Measurements from ENCODE around the gene IFITM1.

The IFITM1 gene

DNA sequence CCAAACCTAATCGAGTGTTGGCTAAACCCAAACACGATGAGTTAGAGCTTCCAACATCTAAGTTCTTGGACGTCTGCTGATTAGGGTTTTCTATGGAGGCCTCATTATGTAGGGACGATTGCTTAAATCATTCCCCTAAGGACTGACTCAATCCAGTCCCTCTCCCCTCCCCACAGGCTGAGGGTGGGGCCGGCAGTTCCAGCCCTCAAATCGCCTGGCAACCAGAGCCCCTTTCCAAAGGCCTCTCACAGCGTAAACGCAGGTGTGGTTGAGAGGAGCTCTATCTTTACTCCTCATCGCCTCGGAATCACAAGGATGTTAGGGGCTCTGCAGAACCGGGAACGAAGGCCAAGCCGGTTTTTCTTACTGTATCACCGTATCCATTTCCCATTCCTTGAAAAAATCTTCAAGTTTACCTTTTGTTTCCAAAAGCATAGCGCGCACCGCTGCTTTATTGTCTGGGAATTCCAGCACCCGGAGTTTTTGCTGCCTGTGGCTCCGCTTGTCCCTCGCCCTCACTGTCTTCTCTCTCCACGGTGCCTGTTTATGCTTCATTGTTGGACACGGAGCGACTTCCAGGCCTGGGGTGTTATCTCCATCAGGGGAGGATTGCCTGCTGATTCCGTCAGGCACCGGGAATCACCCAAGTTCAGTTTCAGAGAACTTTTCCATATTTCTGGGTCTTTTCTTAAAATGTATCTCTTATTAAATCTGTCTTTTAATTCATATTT, 20.6 kb downstream of the IFITM1 start:
- Histone ChIP-seq H3K9me3 (no peaks in the 10 kb centered on the region), H3K27ac (no peak overlapping the region), H3K27me3 (no peaks in the 10 kb centered on the region), H3K4me1 (peaks cover 0 to 8% (median 0%) of the 10 kb centered on the region in 4 donors), H3K36me3 (no peaks in the 10 kb centered on the region), H3K4me3 (no peak overlapping the region)
- intact Hi-C loops (cut with DNase I; ENCODE audit: low total_unique reads), result no loop called here
- TF ChIP-seq, protein P1, sequence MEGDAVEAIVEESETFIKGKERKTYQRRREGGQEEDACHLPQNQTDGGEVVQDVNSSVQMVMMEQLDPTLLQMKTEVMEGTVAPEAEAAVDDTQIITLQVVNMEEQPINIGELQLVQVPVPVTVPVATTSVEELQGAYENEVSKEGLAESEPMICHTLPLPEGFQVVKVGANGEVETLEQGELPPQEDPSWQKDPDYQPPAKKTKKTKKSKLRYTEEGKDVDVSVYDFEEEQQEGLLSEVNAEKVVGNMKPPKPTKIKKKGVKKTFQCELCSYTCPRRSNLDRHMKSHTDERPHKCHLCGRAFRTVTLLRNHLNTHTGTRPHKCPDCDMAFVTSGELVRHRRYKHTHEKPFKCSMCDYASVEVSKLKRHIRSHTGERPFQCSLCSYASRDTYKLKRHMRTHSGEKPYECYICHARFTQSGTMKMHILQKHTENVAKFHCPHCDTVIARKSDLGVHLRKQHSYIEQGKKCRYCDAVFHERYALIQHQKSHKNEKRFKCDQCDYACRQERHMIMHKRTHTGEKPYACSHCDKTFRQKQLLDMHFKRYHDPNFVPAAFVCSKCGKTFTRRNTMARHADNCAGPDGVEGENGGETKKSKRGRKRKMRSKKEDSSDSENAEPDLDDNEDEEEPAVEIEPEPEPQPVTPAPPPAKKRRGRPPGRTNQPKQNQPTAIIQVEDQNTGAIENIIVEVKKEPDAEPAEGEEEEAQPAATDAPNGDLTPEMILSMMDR (IDR thresholded peaks at IDR 0.05), result no peak
- DNase-seq, result peak in 1 of 2 donors; percentile 42

DNA sequence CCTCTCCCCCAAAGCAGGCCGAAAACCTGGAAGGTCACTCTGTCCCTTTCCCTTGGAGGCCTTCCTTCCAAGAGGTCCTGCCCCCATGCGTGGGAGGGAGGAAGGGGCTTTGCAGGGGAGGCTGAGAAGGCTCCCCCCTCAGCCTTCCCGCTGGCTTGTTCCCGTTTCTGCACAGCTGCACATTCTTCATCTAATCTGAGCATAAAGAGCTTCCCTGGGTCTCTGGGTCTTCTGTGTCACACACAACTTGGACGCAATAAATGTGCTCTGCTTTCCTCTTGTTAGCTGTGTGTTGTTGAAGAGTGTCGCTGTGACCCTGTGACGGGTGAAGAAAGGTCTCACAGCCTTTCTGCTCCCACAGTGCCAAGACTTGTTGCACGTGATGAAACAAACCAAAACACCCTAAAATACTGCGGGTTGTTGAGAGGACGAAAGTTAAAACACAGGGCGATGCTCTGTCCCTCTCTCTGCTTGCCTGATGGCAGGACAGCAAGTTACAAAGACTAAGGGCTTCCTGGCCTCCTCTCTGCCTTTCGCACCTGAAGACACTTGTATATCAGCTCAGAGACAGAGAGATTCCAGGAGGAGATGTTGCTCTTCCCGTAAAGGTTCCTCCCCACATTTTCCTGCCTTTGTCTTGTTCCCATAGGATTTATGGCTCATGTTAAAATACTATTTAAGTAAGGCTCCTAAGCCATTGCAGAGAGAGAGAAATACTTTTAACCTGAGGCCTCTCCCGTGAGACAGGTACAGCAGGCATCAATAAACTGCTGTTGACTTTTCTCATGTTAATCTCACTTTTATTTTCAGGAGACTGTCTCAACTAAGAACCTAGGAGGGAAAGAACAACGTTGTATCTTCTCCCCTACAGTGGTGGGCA, 22.2 kb downstream of the IFITM1 start:
- DNase-seq, result peak in 1 of 2 donors; percentile 64
- Histone ChIP-seq H3K4me1 (peaks cover 0 to 8% (median 0%) of the 10 kb centered on the region in 4 donors), H3K4me3 (no peak overlapping the region), H3K36me3 (no peaks in the 10 kb centered on the region), H3K9me3 (no peaks in the 10 kb centered on the region), H3K27ac (peak overlapping the region; percentile 20 to 41), H3K27me3 (no peaks in the 10 kb centered on the region)
- intact Hi-C loops (cut with DNase I; ENCODE audit: low total_unique reads), result no loop called here
- TF ChIP-seq, protein P1 (IDR thresholded peaks at IDR 0.05), result no peak

- Histone ChIP-seq H3K4me1 (peaks cover 0 to 8% (median 0%) of the 10 kb centered on the region in 4 donors), H3K9me3 (no peaks in the 10 kb centered on the region), H3K36me3 (no peaks in the 10 kb centered on the region), H3K27me3 (no peaks in the 10 kb centered on the region), H3K27ac (no peak overlapping the region), H3K4me3 (no peak overlapping the region)
- TF ChIP-seq, protein P1 (IDR thresholded peaks at IDR 0.05), result no peak
- no peak for DNase-seq
- intact Hi-C loops (cut with DNase I; ENCODE audit: low total_unique reads), result no loop called here
Observed at GRCh38 chr11:336659-337198, 22.9 kb downstream of the IFITM1 start.

- H3K36me3 ChIP-seq, result no peaks in the 10 kb centered on the region
- TF ChIP-seq, protein P1 (IDR thresholded peaks at IDR 0.05), result no peak
- peak in 1 of 2 donors; percentile 16 for DNase-seq
- no peaks in the 10 kb centered on the region for H3K27me3 ChIP-seq
- intact Hi-C loops (cut with DNase I; ENCODE audit: low total_unique reads), result no loop called here
- no peak overlapping the region for H3K4me3 ChIP-seq
- H3K4me1 ChIP-seq, result peaks cover 0 to 8% (median 0%) of the 10 kb centered on the region in 4 donors
- H3K27ac ChIP-seq, result no peak overlapping the region
- H3K9me3 ChIP-seq, result no peaks in the 10 kb centered on the region
Observed at GRCh38 chr11:337711-338110, 23.9 kb downstream of the IFITM1 start.

- DNase-seq, result no peak
- intact Hi-C loops (cut with DNase I; ENCODE audit: low total_unique reads), result no loop called here
Observed at GRCh38 chr11:339963-340362, 26.1 kb downstream of the IFITM1 start.

More at GRCh38 chr11:339963-340362, 26.1 kb downstream of the IFITM1 start:
- TF ChIP-seq, protein P1 (IDR thresholded peaks at IDR 0.05), result no peak
- H3K36me3 ChIP-seq, result no peaks in the 10 kb centered on the region
- no peaks in the 10 kb centered on the region for H3K9me3 ChIP-seq
- H3K4me3 ChIP-seq, result no peak overlapping the region
- no peak overlapping the region for H3K27ac ChIP-seq
- H3K4me1 ChIP-seq, result peaks cover 0 to 8% (median 0%) of the 10 kb centered on the region in 4 donors
- H3K27me3 ChIP-seq, result no peaks in the 10 kb centered on the region
